HG03103 (cell line): Measurements from ENCODE around the gene CPT1C.

ENCODE experiments used
- ATAC-seq: cut with Tn5 transposase; IDR thresholded peaks from one replicate; pipeline ENCODE4 v1.9.1; 2021; ENCODE audit warnings: low read depth; ENCODE audit not compliant: unreplicated experiment

Gene CPT1C

DNA sequence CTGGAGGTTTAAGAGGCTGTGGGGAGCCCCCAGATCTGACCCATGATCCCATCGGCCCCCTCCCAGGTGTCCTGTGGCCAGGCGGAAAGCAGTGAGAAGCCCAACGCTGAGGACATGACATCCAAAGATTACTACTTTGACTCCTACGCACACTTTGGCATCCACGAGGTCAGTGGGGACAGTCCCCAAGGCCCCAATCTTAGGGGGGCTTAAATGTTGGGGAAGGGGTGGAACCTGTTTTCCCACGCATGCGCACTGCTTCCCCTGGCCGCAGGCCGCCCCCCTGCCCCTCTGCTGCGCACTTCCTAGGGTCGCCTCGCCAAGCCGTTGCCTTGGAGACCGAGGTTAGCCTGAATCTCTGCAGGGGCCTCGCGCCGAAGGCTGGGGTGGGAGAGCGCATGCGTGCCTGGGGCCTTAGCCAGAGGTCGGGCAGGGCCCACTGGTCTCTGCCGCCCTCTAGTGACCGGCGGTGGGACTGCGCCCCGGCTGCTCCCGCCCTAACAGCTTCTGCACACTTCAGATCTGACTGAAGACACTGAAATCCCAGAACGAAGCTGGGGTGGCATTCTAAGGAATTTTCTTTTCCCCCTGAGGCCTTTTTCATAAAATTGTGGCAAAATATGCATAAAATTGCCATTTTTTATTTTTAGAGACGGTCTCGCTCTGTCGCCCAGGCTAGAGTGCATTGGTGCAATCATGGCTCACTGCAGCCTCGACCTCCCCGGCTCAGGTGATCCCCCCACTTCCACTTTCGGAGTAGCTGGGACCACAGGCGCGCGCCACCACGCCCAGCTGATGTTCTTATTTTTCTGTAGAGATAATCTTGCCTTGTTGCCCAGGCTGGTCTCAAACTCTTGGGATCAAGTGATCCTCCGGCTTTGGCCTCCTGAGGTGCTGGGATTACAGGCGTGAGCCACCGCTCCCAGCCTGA is 10.2 kb upstream of the CPT1C start:
- ATAC-seq: no peak

- ATAC-seq: no peak
These were observed 9.1 kb upstream of the CPT1C start for GRCh38 chr19:49681830-49682229.

- ATAC-seq: no peak
These were observed 8.6 kb upstream of the CPT1C start for GRCh38 chr19:49682274-49682673.

DNA sequence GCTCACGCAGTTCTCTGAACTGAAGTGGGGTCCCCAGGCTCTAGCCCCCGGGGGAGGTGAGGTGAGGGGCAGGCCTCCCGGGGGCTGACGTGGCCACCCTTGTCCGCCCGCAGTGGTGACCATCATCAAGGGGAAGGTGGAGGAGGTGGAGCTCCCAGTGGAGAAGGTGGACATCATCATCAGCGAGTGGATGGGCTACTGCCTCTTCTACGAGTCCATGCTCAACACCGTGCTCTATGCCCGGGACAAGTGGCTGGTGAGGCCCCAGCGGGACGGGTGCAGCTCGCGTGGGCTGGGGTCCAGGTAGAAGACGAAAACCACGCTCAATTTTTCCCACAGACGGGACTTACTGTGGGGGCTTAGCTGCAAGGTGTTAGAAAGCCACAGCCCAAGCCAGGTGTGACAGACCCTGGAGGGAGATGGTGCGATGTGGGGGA is 7.1 kb upstream of the CPT1C start:
- ATAC-seq: no peak

DNA sequence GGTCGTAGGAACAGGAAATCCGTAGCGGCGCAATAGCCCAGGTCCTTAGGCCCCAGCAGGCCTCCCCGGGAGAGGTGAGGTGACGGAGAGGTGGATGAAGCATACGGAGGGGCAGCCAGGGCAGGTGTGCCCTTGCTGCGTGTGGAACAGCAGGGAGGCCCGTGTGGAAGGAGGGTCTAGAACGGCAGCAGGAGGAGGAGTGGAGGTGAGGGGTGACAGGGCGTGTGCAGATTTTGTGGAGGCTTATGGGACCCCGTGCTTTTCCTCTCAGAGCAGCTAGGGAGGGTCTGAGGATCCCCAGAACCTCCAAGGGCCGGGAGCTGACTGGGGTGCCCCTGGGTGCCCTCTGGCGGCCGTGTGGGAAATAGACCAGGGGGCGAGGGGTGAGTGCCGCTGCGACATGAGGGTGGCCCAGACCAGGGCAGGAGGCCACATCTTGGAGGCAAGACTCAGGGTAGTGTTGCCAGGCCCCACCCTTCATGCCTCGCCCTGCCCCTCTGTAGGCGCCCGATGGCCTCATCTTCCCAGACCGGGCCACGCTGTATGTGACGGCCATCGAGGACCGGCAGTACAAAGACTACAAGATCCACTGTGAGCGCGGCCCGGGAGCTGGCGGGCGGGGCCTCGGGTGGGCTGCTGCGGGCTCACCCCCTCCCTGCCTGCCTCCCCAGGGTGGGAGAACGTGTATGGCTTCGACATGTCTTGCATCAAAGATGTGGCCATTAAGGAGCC is 6.5 kb upstream of the CPT1C start:
- ATAC-seq: no peak

DNA sequence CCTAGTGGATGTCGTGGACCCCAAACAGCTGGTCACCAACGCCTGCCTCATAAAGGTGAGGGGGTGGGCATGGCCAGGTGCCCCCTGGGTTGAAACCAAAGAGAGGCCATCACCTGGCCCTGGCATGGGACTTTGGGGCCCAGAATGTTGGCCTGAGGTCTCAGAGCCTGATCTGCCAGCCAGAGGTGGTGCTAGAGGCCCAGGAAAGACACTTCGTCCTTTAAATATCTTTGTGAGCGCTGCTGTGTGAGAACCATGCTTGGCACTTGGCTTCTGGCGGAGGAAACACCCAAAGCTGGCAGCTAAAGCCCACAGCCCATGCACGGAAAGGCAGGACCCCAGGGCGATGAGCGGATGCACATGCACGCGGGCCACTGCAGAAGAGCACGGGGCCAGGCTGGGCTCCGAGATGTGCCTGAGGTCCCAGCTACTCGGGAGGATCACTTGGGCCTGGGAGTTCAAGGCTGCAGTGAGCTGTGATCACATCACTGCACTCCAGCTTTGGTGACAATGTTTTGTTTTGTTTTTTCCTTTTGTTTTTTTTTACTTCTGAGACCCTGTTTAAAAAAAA is 5.8 kb upstream of the CPT1C start:
- ATAC-seq: no peak

DNA sequence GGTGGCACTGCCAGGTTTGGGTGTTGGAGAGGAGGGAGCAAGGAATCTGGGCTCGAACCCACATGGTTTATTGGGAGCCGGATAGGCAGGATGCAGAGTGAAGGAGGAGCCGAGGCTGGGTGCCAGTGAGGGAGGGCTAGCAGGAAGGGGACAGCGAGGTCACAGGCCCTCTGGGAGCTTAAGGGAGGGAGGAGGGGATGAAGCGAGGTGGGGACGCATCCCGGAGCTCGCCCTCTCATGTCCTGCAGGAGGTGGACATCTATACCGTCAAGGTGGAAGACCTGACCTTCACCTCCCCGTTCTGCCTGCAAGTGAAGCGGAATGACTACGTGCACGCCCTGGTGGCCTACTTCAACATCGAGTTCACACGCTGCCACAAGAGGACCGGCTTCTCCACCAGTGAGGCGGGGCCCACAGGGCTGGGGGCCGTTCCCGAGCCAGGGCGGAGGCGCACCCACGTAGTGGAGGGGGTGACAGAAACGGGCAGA is 5.0 kb upstream of the CPT1C start:
- no peak for ATAC-seq

DNA sequence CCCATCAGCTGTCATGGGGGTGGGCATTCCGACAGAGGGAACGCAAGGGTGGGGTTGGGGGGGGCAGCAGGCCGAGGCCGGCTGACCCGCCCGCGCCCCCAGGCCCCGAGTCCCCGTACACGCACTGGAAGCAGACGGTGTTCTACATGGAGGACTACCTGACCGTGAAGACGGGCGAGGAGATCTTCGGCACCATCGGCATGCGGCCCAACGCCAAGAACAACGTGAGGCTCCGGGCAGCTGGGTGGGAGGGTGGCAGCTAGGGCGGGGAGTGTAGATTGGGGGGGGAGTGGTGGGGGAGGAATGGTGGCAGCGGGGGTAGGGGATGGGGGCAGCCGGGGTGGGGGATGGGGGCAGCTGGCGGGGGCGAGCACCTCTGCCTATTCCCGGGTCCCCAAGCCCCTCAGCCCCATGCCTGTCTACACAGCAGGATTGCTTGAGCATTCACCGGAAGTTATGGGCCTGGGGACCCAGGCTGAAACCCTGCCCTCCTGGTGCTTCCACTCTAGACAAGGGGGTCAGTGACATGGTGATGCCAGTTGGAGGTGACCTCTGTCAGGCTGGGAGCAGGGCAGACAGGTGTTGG is 4.3 kb upstream of the CPT1C start:
- no peak for ATAC-seq

DNA sequence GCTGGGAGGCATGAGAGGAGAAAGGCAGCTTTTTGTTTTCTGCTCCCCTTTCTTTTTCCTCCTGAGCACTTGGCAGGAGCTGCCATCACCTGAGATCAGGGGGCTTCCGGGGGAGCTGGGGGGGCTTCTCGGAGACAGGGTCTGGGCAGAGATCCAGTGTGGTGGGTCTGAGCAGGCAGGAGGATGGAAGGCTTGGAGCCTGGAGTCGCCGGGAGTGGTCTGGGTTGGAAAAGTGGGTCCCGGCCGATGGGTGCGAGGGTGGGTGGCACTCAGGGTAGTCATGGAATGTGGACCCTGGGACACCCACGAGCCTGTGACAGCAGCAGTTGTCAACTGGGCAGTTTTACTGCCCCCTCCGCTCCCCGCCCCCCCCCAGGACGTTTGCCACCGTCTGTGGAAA is 3.8 kb upstream of the CPT1C start:
- no peak for ATAC-seq

- no peak for ATAC-seq
These were observed 3.2 kb upstream of the CPT1C start for GRCh38 chr19:49687566-49688316.

- ATAC-seq: no peak
These were observed 2.3 kb upstream of the CPT1C start for GRCh38 chr19:49688531-49689132.

GRCh38 chr19:49689133-49690078 is 1.5 kb upstream of the CPT1C start, which contains the start of gene ADM5:
ADM5 (plus strand) TSS chr19:49689594; CDS start chr19:49689838, 244 bp downstream.
- ATAC-seq: no peak

- no peak for ATAC-seq
These were observed 749 bp upstream of the CPT1C start for GRCh38 chr19:49690079-49690655.

GRCh38 chr19:49691243-49692146 is 579 bp downstream of the CPT1C start:
- no peak for ATAC-seq

DNA sequence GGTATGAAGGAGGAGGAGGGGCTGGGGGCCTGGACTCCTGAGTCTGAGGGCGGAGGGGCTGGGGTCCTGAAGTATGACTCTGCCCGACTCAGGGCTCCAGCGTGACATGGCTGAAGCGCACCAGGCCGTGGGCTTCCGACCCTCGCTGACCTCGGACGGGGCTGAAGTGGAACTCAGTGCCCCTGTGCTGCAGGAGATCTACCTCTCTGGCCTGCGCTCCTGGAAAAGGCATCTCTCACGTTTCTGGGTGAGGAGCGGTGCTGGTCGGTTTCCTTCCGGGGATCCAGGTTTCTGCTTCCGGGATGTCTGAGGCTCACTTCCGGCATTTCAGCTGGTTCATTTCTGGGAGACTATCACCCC is 1.2 kb downstream of the CPT1C start:
- ATAC-seq: no peak

GRCh38 chr19:49696115-49696514 is 5.2 kb downstream of the CPT1C start:
- ATAC-seq: no peak

GRCh38 chr19:49696865-49697264 is 5.9 kb downstream of the CPT1C start:
- no peak for ATAC-seq
